PC-9 (cell line): Measurements from ENCODE around the gene TRAPPC10.
"Not testable (repeated sequence)": the region's sequence is repeated elsewhere in the genome, so short reads cannot be mapped to it uniquely, and the experiment has no call there.

Source experiments
- CTCF ChIP-seq: fragments of 200-600 bp; sonication (generic); conservative IDR thresholded peaks from 2 replicates; pipeline ENCODE4 v1.6.1; 2017; ENCODE audit warnings: mixed run types, antibody characterized with exemption, mild to moderate bottlenecking, moderate library complexity
- EZH2 ChIP-seq: fragments of 200-600 bp; sonication (generic); IDR thresholded peaks from 2 replicates; pipeline ENCODE4 v1.8.0; 2017; ENCODE audit warnings: antibody characterized with exemption, low read depth

GRCh38 chr21:44134732-44135131 is 122.6 kb downstream of the TRAPPC10 start:
- not testable (repeated sequence) for TF ChIP-seq CTCF, EZH2
